Measurements from ENCODE around the gene CPNE4.

CPNE4 gene

DNA sequence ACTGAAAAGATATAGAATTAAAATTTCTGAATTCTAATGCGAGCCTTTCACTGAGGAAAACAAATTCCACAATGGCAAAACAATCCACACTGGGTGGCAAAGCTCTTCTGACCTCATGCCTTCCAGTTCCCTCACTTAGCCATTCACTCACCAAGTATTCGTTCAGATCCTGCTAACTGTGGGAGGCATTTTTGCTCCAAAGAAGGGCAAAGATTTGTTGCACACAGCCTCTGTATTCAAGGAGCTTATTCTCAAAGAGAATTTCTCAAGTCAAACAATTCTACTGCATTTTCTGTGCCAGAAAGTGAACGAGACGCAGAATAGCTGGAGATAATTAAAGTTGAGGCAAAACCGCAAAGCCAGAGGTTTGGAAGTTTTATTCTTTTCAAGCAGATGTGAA, 77.3 kb downstream of the CPNE4 start:
- TF ChIP-seq FOXP2 (optimal IDR thresholded peaks at IDR 0.05; ENCODE audit: borderline replicate concordance, extremely low read depth, extremely low read length, insufficient read depth) (no peak), POLR2AphosphoS5 (IDR thresholded peaks at IDR 0.05; ENCODE audit: low read depth, low read length) (no peak), SIN3A (IDR thresholded peaks at IDR 0.05; ENCODE audit: borderline replicate concordance, insufficient read depth, low read length) (no peak), TAF1 (IDR thresholded peaks at IDR 0.05; ENCODE audit: borderline replicate concordance, insufficient read depth, low read length) (no peak)
- TF ChIP-seq, protein P1, sequence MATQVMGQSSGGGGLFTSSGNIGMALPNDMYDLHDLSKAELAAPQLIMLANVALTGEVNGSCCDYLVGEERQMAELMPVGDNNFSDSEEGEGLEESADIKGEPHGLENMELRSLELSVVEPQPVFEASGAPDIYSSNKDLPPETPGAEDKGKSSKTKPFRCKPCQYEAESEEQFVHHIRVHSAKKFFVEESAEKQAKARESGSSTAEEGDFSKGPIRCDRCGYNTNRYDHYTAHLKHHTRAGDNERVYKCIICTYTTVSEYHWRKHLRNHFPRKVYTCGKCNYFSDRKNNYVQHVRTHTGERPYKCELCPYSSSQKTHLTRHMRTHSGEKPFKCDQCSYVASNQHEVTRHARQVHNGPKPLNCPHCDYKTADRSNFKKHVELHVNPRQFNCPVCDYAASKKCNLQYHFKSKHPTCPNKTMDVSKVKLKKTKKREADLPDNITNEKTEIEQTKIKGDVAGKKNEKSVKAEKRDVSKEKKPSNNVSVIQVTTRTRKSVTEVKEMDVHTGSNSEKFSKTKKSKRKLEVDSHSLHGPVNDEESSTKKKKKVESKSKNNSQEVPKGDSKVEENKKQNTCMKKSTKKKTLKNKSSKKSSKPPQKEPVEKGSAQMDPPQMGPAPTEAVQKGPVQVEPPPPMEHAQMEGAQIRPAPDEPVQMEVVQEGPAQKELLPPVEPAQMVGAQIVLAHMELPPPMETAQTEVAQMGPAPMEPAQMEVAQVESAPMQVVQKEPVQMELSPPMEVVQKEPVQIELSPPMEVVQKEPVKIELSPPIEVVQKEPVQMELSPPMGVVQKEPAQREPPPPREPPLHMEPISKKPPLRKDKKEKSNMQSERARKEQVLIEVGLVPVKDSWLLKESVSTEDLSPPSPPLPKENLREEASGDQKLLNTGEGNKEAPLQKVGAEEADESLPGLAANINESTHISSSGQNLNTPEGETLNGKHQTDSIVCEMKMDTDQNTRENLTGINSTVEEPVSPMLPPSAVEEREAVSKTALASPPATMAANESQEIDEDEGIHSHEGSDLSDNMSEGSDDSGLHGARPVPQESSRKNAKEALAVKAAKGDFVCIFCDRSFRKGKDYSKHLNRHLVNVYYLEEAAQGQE (IDR thresholded peaks at IDR 0.05; ENCODE audit: insufficient read depth in 1 of 2, low read depth in 2 of 2, low read length in 2 of 2), result no peak

DNA sequence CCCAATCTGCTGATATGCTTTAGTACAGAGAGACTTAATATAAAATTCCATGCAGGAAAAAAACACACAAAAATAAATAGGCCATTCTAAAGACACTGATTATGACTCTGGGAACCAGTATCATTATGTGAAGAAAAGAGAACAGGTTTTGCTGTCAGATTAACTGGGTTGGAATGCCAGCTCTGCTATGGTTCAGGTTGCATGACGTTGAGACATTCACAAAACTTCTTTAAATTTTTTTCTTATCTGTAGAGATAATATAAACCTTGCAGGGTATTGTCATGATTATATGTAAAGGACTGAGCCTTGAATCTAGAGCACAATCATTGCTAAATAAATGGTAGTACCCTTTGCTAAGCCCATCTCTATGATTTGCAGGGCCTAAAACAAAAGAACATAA, 86.0 kb downstream of the CPNE4 start:
- TF ChIP-seq TAF1 (IDR thresholded peaks at IDR 0.05; ENCODE audit: borderline replicate concordance, insufficient read depth, low read length), result no peak
- no peak for TF ChIP-seq SIN3A (IDR thresholded peaks at IDR 0.05; ENCODE audit: borderline replicate concordance, insufficient read depth, low read length)
- no peak for TF ChIP-seq POLR2AphosphoS5 (IDR thresholded peaks at IDR 0.05; ENCODE audit: low read depth, low read length)
- no peak for TF ChIP-seq FOXP2 (optimal IDR thresholded peaks at IDR 0.05; ENCODE audit: borderline replicate concordance, extremely low read depth, extremely low read length, insufficient read depth)
- TF ChIP-seq, protein P1 (IDR thresholded peaks at IDR 0.05; ENCODE audit: insufficient read depth in 1 of 2, low read depth in 2 of 2, low read length in 2 of 2), result no peak

DNA sequence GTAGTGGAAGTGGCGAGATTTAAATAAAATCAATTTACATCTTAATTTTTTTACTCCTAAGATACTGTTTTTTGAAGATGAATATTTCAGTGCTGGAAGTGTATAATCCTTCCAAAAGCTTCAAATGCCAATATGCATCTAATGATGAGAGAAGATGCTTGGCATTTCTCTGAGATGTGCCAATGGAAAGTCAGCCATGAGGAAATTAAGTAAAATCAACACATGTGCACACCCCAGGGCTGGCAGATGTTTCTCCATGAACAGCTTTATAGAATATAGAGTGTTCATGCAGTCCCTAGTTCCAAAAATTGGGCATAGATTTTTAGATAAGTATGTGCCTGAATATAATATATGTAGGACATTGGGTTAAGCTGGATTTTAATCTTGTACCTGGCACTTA, 90.1 kb downstream of the CPNE4 start:
- TF ChIP-seq POLR2AphosphoS5 (IDR thresholded peaks at IDR 0.05; ENCODE audit: low read depth, low read length), result no peak
- TF ChIP-seq FOXP2 (optimal IDR thresholded peaks at IDR 0.05; ENCODE audit: borderline replicate concordance, extremely low read depth, extremely low read length, insufficient read depth), result no peak
- no peak for TF ChIP-seq SIN3A (IDR thresholded peaks at IDR 0.05; ENCODE audit: borderline replicate concordance, insufficient read depth, low read length)
- TF ChIP-seq, protein P1 (IDR thresholded peaks at IDR 0.05; ENCODE audit: insufficient read depth in 1 of 2, low read depth in 2 of 2, low read length in 2 of 2), result no peak
- no peak for TF ChIP-seq TAF1 (IDR thresholded peaks at IDR 0.05; ENCODE audit: borderline replicate concordance, insufficient read depth, low read length)

DNA sequence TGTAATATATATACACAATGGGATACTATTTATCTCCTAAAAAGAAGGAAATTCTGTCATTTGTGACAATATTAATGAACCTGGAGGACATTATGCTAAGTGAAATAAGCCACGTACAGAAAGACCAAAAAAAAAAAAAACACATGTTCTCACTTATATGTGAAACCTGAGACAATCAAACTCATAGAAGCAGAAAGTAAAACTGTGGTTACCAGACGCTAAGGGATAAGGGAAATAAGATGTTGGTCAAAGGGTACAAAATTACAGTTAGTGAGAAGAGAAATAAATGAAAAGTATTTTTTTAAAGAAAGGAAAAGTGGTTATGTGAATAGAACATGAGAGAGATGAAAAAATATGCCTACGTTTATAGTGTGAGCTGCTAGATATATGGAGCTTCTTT, 101.1 kb downstream of the CPNE4 start:
- TF ChIP-seq POLR2AphosphoS5 (IDR thresholded peaks at IDR 0.05; ENCODE audit: low read depth, low read length), result no peak

DNA sequence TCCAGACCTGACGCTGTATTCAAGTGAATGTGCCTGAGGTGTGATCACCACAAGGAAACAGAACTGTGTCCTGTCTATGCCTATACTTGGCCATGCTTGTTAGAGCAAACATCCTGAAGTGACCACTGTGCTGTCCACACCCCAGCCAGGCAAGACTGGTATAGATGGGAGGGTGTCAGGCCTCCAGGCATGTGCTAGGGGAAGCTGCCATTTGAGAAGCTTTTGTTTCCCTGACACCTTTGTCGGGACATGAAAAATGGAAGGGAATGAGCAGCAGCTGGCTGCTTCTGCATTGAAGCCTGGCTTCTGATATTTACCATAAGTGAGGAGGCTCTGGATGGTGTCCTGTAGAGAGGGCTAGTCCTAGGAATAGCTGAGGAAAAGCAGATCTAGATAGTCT, 106.2 kb downstream of the CPNE4 start:
- TF ChIP-seq FOXP2 (optimal IDR thresholded peaks at IDR 0.05; ENCODE audit: borderline replicate concordance, extremely low read depth, extremely low read length, insufficient read depth) (no peak), SIN3A (IDR thresholded peaks at IDR 0.05; ENCODE audit: borderline replicate concordance, insufficient read depth, low read length) (no peak), TAF1 (IDR thresholded peaks at IDR 0.05; ENCODE audit: borderline replicate concordance, insufficient read depth, low read length) (no peak), POLR2AphosphoS5 (IDR thresholded peaks at IDR 0.05; ENCODE audit: low read depth, low read length) (no peak)
- TF ChIP-seq, protein P1 (IDR thresholded peaks at IDR 0.05; ENCODE audit: insufficient read depth in 1 of 2, low read depth in 2 of 2, low read length in 2 of 2), result no peak
